ENCODE measurements around the gene PTPRCAP. TPM values are rescaled to one million over a fixed set of nuclear protein-coding genes. Genes with fewer than 3 reads are reported as not detected.

The PTPRCAP gene
- total RNA-seq, 1 experiment from 2014 or later, result 0.27 TPM

- H3K9me3 Mint-ChIP-seq (ENCODE audit: unreplicated experiment), result no peaks in the 10 kb centered on the region
- BruUV-seq (replicated peaks), result TSS peak; percentile 39
- Histone ChIP-seq H3K27me3 (replicated peaks; ENCODE audit: control insufficient read depth, insufficient read depth, low read length) (no peaks in the 10 kb centered on the region), H3K9me3 (no peaks in the 10 kb centered on the region), H3K4me1 (peaks cover 13% of the 10 kb centered on the region), H3K36me3 (ENCODE audit: control insufficient read depth, insufficient read depth, low read length) (no peaks in the 10 kb centered on the region), H3K4me3 (ENCODE audit: low read depth, low read length) (peak overlapping the region; percentile 59)
- H3K36me3 Mint-ChIP-seq (ENCODE audit: insufficient read depth, unreplicated experiment), result peaks cover 29% of the 10 kb centered on the region
- ChIA-PET POLR2A (interaction anchor here (0.6 to 1.7 kb wide), 5 partner anchors 13 to 88 kb away, joined by 3 to 18 read pairs (median 6); partner anchors contain the start of genes CDK2AP2, CORO1B and PPP1CA), CTCF (interaction anchor here (0.5 to 4.1 kb wide), 6 partner anchors 13 to 69 kb away, joined by 3 to 45 read pairs (median 4); partner anchors contain the start of genes CORO1B, PPP1CA and RAD9A)
- intact Hi-C loops (cut with micrococcal nuclease; ENCODE audit: unreplicated experiment), result loop anchor here (2.0 kb wide), 1 partner anchor 49 kb away; the partner anchor contains the start of gene TMEM134
- H3K4me1 Mint-ChIP-seq (ENCODE audit: low read depth, unreplicated experiment), result peaks cover 33% of the 10 kb centered on the region
- no peak for TF ChIP-seq CTCF (IDR thresholded peaks at IDR 0.05; ENCODE audit: insufficient read depth in 1 of 2, low read depth in 1 of 2, low read length in 1 of 2, severe bottlenecking in 1 of 2, unreplicated experiment in 1 of 2)
- H3K4me3 Mint-ChIP-seq (ENCODE audit: unreplicated experiment), result peak overlapping the region; percentile 71
- no peak for DNase-seq
- no peaks in the 10 kb centered on the region for H3K27me3 Mint-ChIP-seq (ENCODE audit: insufficient read depth, unreplicated experiment)
- H3K27ac Mint-ChIP-seq (ENCODE audit: unreplicated experiment), result peak overlapping the region; percentile 68
Measured at GRCh38 chr11:67420147-67420645, 17.3 kb downstream of the PTPRCAP start.

GRCh38 chr11:67419325-67420049, 18.0 kb downstream of the PTPRCAP start:
- no peak for TF ChIP-seq CTCF (IDR thresholded peaks at IDR 0.05; ENCODE audit: insufficient read depth in 1 of 2, low read depth in 1 of 2, low read length in 1 of 2, severe bottlenecking in 1 of 2, unreplicated experiment in 1 of 2)
- Histone ChIP-seq H3K9me3 (no peaks in the 10 kb centered on the region), H3K4me3 (ENCODE audit: low read depth, low read length) (no peak overlapping the region; the same call in 1 of the 2 replicates), H3K36me3 (ENCODE audit: control insufficient read depth, insufficient read depth, low read length) (no peaks in the 10 kb centered on the region), H3K4me1 (peaks cover 18% of the 10 kb centered on the region), H3K27me3 (replicated peaks; ENCODE audit: control insufficient read depth, insufficient read depth, low read length) (no peaks in the 10 kb centered on the region)
- peak overlapping the region; percentile 71 for H3K4me3 Mint-ChIP-seq (ENCODE audit: unreplicated experiment)
- H3K9me3 Mint-ChIP-seq (ENCODE audit: unreplicated experiment), result no peaks in the 10 kb centered on the region
- POLR2A ChIA-PET, result interaction anchor here (0.6 to 1.7 kb wide), 3 partner anchors 18 to 88 kb away, joined by 5 to 18 read pairs (median 9); partner anchors contain the start of genes CDK2AP2, CORO1B and PPP1CA
- H3K4me1 Mint-ChIP-seq (ENCODE audit: low read depth, unreplicated experiment), result peaks cover 36% of the 10 kb centered on the region
- DNase-seq, result no peak
- H3K27me3 Mint-ChIP-seq (ENCODE audit: insufficient read depth, unreplicated experiment), result no peaks in the 10 kb centered on the region
- H3K36me3 Mint-ChIP-seq (ENCODE audit: insufficient read depth, unreplicated experiment), result peaks cover 29% of the 10 kb centered on the region
- BruUV-seq (replicated peaks), result no TSS peak
- peak overlapping the region; percentile 68 for H3K27ac Mint-ChIP-seq (ENCODE audit: unreplicated experiment)
- CTCF ChIA-PET, result interaction anchor here (1.4 to 4.1 kb wide), 3 partner anchors 12 to 28 kb away, joined by 3 to 45 read pairs (median 9); partner anchors contain the start of genes PPP1CA and RAD9A
- intact Hi-C loops (cut with micrococcal nuclease; ENCODE audit: unreplicated experiment), result loop anchor here (2.0 kb wide), 1 partner anchor 49 kb away; the partner anchor contains the start of gene TMEM134

GRCh38 chr11:67418476-67419281, 18.8 kb downstream of the PTPRCAP start:
- H3K9me3 ChIP-seq, result no peaks in the 10 kb centered on the region
- DNase-seq, result no peak
- no peak overlapping the region for H3K4me3 ChIP-seq (ENCODE audit: low read depth, low read length)
- no peaks in the 10 kb centered on the region for H3K36me3 ChIP-seq (ENCODE audit: control insufficient read depth, insufficient read depth, low read length)
- H3K36me3 Mint-ChIP-seq (ENCODE audit: insufficient read depth, unreplicated experiment), result peaks cover 29% of the 10 kb centered on the region
- no peak overlapping the region for H3K27ac Mint-ChIP-seq (ENCODE audit: unreplicated experiment)
- H3K4me3 Mint-ChIP-seq (ENCODE audit: unreplicated experiment), result peak overlapping the region; percentile 71
- H3K27me3 ChIP-seq (replicated peaks; ENCODE audit: control insufficient read depth, insufficient read depth, low read length), result no peaks in the 10 kb centered on the region
- no peak for TF ChIP-seq CTCF (IDR thresholded peaks at IDR 0.05; ENCODE audit: insufficient read depth in 1 of 2, low read depth in 1 of 2, low read length in 1 of 2, severe bottlenecking in 1 of 2, unreplicated experiment in 1 of 2)
- intact Hi-C loops (cut with micrococcal nuclease; ENCODE audit: unreplicated experiment), result no loop called here
- ChIA-PET POLR2A (interaction anchor here (0.6 to 1.1 kb wide), 3 partner anchors 17 to 25 kb away, joined by 3 to 5 read pairs (median 4); partner anchors contain the start of genes CORO1B and PPP1CA), CTCF (interaction anchor here (1.4 to 4.1 kb wide), 2 partner anchors 11 to 17 kb away, joined by 3 to 45 read pairs; partner anchors contain the start of gene PPP1CA)
- H3K9me3 Mint-ChIP-seq (ENCODE audit: unreplicated experiment), result no peaks in the 10 kb centered on the region
- H3K4me1 ChIP-seq, result peaks cover 18% of the 10 kb centered on the region
- H3K27me3 Mint-ChIP-seq (ENCODE audit: insufficient read depth, unreplicated experiment), result no peaks in the 10 kb centered on the region
- H3K4me1 Mint-ChIP-seq (ENCODE audit: low read depth, unreplicated experiment), result peaks cover 36% of the 10 kb centered on the region
- BruUV-seq (replicated peaks), result no TSS peak
